Right ventricle myocardium inferior (tissue), 1 donor: ENCODE measurements around the gene FGGY. TPM values are rescaled to one million over a fixed set of nuclear protein-coding genes. Genes with fewer than 3 reads are reported as not detected.
"Not testable (repeated sequence)": the region's sequence is repeated elsewhere in the genome, so short reads cannot be mapped to it uniquely, and the experiment has no call there.

Experiments used
- ATAC-seq: fragments of 200-7000 bp; cut with Tn5 transposase; one replicate; pipeline ENCODE4 v1.9.1; 2020; ENCODE audit warnings: mild to moderate bottlenecking, moderate library complexity
- DNase-seq: peaks from one replicate; pipeline ENCODE4 v3.0.0; 2021; ENCODE audit errors: missing footprints
- intact Hi-C: fragments of 100-400 bp; cut with DNase I; formaldehyde crosslinking; loops from one replicate; pipeline ENCODE4 v1.11.0; 2022
- total RNA-seq: library from RNA; stranded (reverse); fragmentation: NEBNext Ultra II Directional; extraction: Animal tissue kit (Norgen Biotek cat#: 25700); gene quantifications from one replicate; pipeline ENCODE4 v1.2.1, GENCODE V29; 2021
- donor health status: DM: no; HTN: yes; CAD: no; lungs with severe emphysema.

FGGY gene
- total RNA-seq, 1 donor from 2014 or later = 28.5 TPM

GRCh38 chr1:59564192-59564891 is 267.4 kb downstream of the FGGY start:
- intact Hi-C loops = no loop called here
- no peak for ATAC-seq
- no peak for DNase-seq

DNA sequence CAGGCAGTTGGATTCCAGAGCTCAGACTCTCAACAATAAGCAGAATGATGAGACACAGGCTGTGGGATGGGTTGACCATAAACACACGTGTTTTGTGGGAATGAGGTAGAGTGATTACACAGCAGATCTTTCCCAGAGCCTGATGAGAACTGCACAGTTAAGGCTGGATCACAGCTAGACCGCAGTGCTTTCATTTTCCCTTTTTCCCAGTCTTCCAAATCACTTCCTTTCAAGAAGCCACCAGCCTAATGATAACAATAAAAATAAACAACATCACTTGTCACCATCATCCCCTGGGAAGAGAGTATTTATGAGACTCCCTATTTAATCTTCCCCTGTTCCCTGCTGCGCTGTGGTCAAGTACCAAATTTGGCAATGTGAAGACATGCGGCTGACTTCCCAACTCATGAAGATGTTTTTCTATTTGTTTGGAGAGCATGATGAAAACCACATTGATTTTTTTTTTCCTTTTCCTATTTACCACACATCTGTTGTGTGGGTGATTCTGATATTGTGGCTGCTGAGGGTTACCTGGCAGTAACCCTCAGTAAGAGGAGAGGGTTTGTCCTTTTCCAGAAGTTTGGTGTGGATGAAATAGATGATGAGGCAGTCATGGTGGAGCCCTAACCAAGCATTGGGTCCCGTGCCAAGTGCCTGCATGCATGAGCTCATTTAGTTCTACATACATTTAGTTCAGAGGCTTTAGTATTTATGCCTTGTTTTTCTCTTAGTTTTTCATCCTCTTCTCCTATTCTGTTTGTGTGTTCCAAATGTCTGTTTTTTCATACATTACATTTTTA is 268.9 kb downstream of the FGGY start:
- intact Hi-C loops = no loop called here
- ATAC-seq = peak; percentile 46
- DNase-seq = no peak

- ATAC-seq (no peak), DNase-seq (no peak)
- intact Hi-C loops = no loop called here
Observed at GRCh38 chr1:59568158-59568935, 271.5 kb downstream of the FGGY start.

DNA sequence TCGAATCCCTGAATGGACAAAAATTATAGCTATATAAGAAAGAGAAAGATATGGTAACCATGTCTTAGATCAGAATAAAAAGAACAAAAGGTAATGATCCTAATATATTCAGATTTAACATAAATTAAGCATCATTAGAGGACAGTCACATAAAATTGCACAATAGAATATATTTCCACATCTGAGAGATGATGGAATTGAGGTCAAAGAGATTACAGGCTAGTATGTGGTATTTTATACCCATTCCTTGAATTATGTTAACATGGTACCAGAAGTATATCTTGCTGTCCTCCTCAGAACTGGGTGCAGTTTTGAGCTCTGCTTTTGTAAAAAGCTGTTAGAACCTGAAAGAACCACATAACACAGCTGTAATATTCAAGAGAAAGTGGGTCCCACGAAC is 272.3 kb downstream of the FGGY start:
- no peak for DNase-seq
- no peak for ATAC-seq
- intact Hi-C loops = no loop called here

GRCh38 chr1:59570524-59570923 is 273.6 kb downstream of the FGGY start:
- DNase-seq (no peak), ATAC-seq (peak; percentile 50)
- intact Hi-C loops = no loop called here

- DNase-seq (no peak), ATAC-seq (no peak)
- intact Hi-C loops = no loop called here
Observed at GRCh38 chr1:59574085-59574484, 277.2 kb downstream of the FGGY start.

GRCh38 chr1:59577774-59578173 is 280.9 kb downstream of the FGGY start:
- no peak for ATAC-seq
- intact Hi-C loops = no loop called here
- no peak for DNase-seq

DNA sequence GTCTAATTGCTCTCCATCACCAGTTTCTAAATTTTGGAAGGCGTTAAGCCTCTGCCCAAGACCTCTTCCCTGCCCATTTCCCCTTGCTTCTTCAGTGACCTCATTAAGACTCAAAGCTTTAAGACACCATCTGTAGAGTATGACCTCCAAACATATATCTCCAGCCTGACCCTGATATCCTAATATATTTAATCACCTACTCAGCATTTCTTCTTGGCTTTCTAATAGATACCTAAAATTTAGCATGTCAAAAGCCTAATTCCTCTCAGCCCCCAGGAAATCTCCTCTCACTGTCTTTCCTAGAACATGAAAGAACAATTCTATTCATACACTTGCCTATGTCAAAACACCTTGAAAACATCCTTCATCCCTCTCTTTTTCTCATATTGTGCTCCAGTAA is 282.3 kb downstream of the FGGY start:
- DNase-seq = no peak
- no peak for ATAC-seq

GRCh38 chr1:59580257-59580656 is 283.4 kb downstream of the FGGY start:
- ATAC-seq (no peak), DNase-seq (no peak)
- intact Hi-C loops = no loop called here

More for the DNA sequence above, 282.3 kb downstream of the FGGY start:
- intact Hi-C loops = no loop called here

DNA sequence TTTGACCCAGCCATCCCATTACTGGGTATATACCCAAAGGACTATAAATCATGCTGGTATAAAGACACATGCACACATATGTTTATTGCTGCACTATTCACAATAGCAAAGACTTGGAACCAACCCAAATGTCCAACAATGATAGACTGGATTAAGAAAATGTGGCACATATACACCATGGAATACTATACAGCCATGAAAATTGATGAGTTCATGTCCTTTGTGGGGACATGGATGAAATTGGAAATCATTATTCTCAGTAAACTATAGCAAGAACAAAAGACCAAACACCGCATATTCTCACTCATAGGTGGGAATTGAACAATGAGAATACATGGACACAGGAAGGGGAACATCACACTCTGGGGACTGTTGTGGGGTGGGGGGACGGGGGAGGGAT is 295.5 kb downstream of the FGGY start:
- DNase-seq, ATAC-seq, intact Hi-C loops: not testable (repeated sequence)

DNA sequence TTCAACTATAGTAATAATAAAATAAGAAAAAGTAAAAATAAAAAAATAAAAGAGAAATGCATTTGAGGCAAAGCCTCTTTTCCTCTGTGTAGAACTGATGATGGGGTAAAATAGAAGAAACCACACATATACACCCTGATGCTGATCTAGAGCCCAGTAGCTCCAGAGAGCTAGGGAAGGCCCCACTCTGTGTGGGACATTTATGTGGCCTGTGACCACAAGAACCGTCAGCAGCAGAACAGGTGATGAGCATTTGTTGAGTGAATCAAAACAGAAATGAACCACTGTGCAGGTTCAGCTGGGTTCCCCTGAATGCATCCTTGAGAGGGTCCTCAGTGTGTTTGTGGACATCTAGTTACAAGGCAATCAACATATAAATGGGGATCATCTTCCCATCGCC is 296.0 kb downstream of the FGGY start:
- intact Hi-C loops = no loop called here
- DNase-seq = no peak
- no peak for ATAC-seq

- ATAC-seq = no peak
- no peak for DNase-seq
- intact Hi-C loops = no loop called here
Observed at GRCh38 chr1:59593798-59594790, 297.2 kb downstream of the FGGY start.

DNA sequence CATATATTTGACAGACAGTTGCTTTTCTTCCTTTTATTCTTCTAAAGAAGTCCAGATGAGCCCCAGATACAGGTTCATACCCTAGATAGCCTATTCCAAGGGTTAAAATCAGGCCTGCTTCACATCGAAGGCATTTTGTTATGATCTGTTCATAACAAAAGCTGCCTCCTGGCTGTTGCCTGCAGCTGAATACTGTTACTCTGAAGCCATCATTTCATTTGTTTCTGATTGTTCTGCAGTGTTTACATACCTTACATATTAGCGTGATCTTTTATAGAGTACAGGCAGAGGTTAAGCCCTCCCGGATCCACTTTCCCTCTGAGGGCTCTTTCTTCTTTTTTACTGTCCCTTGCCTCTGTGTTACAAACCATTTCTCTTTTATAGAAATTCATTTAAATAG is 298.9 kb downstream of the FGGY start:
- ATAC-seq (no peak), DNase-seq (no peak)
- intact Hi-C loops = no loop called here

DNA sequence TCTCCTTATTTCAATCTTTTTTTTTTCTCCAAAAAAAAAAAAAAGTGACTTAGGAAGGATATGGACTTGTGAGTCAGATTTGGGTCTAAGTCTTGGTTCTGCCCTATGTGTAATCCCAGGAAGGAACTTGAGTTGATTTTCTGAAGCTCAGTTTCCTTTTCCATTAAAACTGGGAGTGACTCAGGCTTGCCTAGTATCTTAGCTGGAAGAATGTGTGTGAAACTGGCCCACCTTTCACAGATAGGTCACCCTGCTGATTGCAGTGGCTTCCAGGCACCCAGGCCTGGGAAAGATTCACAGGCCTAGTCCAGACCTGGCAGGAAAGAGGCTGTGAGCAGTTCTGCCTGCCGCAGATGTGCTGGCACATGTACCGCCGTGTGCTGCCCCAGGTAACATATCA is 299.5 kb downstream of the FGGY start:
- intact Hi-C loops = no loop called here
- ATAC-seq = no peak

GRCh38 chr1:59596956-59597355 is 300.1 kb downstream of the FGGY start:
- intact Hi-C loops = no loop called here
- no peak for ATAC-seq
- no peak for DNase-seq

More for the DNA sequence above, 299.5 kb downstream of the FGGY start:
- DNase-seq = no peak

GRCh38 chr1:59597420-59598119 is 300.7 kb downstream of the FGGY start:
- ATAC-seq = no peak
- intact Hi-C loops = no loop called here

GRCh38 chr1:59598120-59598440 is 301.2 kb downstream of the FGGY start:
- ATAC-seq (no peak), DNase-seq (no peak)
- intact Hi-C loops = no loop called here

More at GRCh38 chr1:59597420-59598119, 300.7 kb downstream of the FGGY start:
- no peak for DNase-seq

- DNase-seq = no peak
- peak; percentile 93 for ATAC-seq
- intact Hi-C loops = no loop called here
Observed at GRCh38 chr1:59601041-59601441, 304.1 kb downstream of the FGGY start.
